ENCODE measurements around the gene ATP2A1. TPM values are rescaled to one million over a fixed set of nuclear protein-coding genes. Genes with fewer than 3 reads are reported as not detected.
"Not testable (repeated sequence)": the region's sequence is repeated elsewhere in the genome, so short reads cannot be mapped to it uniquely, and the experiment has no call there.

ATP2A1 gene
- total RNA-seq, 1 experiment from 2014 or later = 10.3 TPM

DNA sequence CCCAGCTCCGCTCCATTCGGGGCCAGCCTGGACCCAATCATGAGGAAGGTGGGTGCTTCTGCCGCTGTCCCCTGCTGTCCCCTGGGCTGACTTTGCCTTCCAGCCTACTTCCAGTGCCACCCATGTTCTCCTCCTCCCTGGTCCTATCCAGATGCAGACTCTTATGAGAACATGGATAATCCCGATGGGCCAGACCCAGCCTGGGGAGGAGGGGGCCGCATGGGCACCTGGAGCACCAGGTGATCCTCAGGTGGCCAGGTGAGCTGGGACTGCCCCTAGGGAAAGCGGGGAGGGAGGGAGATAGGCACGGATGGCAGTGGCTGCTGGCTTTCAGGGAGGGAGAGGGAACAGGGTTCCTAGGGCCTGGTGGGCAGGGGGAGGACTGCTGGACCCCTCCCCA lies 60.4 kb downstream of the ATP2A1 start:
- intact Hi-C loops (cut with micrococcal nuclease) = no loop called here
- Histone ChIP-seq H3K4me2 (ENCODE audit: low read length) (no peak overlapping the region), H3K9ac (ENCODE audit: low read length) (no peak overlapping the region), H3K9me3 (ENCODE audit: control insufficient read depth in 1 of 2, insufficient read depth in 1 of 2, low read depth in 1 of 2, low read length in 2 of 2) (no peaks in the 10 kb centered on the region), H3K79me2 (ENCODE audit: insufficient read depth, low read length) (no peaks in the 10 kb centered on the region), H3K4me1 (ENCODE audit: control insufficient read depth in 1 of 2, insufficient read depth in 2 of 2, low read length in 2 of 2) (peaks cover 4 to 19% of the 10 kb centered on the region in 2 experiments; a peak in 3 of 4 replicates), H3K4me3 (replicated peaks in 1 of 2; ENCODE audit: low read depth in 1 of 2, low read length in 2 of 2) (no peak overlapping the region), H3K9me2 (ENCODE audit: insufficient read depth) (no peaks in the 10 kb centered on the region), H3K36me3 (ENCODE audit: control insufficient read depth in 1 of 2, insufficient read depth in 2 of 2, low read length in 2 of 2) (no peaks in the 10 kb centered on the region), H2AFZ (ENCODE audit: low read depth, low read length, poor library complexity, severe bottlenecking) (no peak overlapping the region), H3K27ac (ENCODE audit: low read depth, low read length) (no peak overlapping the region), H3K27me3 (ENCODE audit: insufficient read depth, low read length) (no peaks in the 10 kb centered on the region), H4K20me1 (ENCODE audit: insufficient read depth) (no peaks in the 10 kb centered on the region)
- no TSS peak for BruUV-seq (replicated peaks)
- DNase-seq (ENCODE audit: low read depth, low spot score) = no peak
- no peak for TF ChIP-seq JUND (IDR thresholded peaks at IDR 0.05)
- no peak for TF ChIP-seq EGR1 (IDR thresholded peaks at IDR 0.05; ENCODE audit: low read depth)
- TF ChIP-seq, protein P1, sequence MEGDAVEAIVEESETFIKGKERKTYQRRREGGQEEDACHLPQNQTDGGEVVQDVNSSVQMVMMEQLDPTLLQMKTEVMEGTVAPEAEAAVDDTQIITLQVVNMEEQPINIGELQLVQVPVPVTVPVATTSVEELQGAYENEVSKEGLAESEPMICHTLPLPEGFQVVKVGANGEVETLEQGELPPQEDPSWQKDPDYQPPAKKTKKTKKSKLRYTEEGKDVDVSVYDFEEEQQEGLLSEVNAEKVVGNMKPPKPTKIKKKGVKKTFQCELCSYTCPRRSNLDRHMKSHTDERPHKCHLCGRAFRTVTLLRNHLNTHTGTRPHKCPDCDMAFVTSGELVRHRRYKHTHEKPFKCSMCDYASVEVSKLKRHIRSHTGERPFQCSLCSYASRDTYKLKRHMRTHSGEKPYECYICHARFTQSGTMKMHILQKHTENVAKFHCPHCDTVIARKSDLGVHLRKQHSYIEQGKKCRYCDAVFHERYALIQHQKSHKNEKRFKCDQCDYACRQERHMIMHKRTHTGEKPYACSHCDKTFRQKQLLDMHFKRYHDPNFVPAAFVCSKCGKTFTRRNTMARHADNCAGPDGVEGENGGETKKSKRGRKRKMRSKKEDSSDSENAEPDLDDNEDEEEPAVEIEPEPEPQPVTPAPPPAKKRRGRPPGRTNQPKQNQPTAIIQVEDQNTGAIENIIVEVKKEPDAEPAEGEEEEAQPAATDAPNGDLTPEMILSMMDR (IDR thresholded peaks at IDR 0.05 in 2 of 3, conservative IDR thresholded peaks at IDR 0.05 in 1 of 3; ENCODE audit: borderline replicate concordance in 1 of 3, insufficient read depth in 1 of 3, low read depth in 2 of 3, low read length in 2 of 3) = no peak
- no peak for TF ChIP-seq EZH2 (IDR thresholded peaks at IDR 0.05)
- TF ChIP-seq ZNF274 (IDR thresholded peaks at IDR 0.05; ENCODE audit: low read depth, low read length) = no peak
- TF ChIP-seq, protein P2, sequence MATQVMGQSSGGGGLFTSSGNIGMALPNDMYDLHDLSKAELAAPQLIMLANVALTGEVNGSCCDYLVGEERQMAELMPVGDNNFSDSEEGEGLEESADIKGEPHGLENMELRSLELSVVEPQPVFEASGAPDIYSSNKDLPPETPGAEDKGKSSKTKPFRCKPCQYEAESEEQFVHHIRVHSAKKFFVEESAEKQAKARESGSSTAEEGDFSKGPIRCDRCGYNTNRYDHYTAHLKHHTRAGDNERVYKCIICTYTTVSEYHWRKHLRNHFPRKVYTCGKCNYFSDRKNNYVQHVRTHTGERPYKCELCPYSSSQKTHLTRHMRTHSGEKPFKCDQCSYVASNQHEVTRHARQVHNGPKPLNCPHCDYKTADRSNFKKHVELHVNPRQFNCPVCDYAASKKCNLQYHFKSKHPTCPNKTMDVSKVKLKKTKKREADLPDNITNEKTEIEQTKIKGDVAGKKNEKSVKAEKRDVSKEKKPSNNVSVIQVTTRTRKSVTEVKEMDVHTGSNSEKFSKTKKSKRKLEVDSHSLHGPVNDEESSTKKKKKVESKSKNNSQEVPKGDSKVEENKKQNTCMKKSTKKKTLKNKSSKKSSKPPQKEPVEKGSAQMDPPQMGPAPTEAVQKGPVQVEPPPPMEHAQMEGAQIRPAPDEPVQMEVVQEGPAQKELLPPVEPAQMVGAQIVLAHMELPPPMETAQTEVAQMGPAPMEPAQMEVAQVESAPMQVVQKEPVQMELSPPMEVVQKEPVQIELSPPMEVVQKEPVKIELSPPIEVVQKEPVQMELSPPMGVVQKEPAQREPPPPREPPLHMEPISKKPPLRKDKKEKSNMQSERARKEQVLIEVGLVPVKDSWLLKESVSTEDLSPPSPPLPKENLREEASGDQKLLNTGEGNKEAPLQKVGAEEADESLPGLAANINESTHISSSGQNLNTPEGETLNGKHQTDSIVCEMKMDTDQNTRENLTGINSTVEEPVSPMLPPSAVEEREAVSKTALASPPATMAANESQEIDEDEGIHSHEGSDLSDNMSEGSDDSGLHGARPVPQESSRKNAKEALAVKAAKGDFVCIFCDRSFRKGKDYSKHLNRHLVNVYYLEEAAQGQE (IDR thresholded peaks at IDR 0.05; ENCODE audit: low read depth) = no peak
- TF ChIP-seq CBX3 (IDR thresholded peaks at IDR 0.05; ENCODE audit: low read depth) = no peak
- TF ChIP-seq TCF7L2 (IDR thresholded peaks at IDR 0.05; ENCODE audit: borderline replicate concordance, extremely low read depth, insufficient read depth, insufficient read length) = no peak
- TF ChIP-seq, protein P3, sequence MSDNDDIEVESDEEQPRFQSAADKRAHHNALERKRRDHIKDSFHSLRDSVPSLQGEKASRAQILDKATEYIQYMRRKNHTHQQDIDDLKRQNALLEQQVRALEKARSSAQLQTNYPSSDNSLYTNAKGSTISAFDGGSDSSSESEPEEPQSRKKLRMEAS (IDR thresholded peaks at IDR 0.05) = no peak
- TF ChIP-seq POLR2A (IDR thresholded peaks at IDR 0.05; ENCODE audit: borderline replicate concordance, extremely low read depth, insufficient read depth, insufficient read length) = no peak
- no peak for TF ChIP-seq CEBPB (IDR thresholded peaks at IDR 0.05; ENCODE audit: low read depth)
- TF ChIP-seq, protein P4, sequence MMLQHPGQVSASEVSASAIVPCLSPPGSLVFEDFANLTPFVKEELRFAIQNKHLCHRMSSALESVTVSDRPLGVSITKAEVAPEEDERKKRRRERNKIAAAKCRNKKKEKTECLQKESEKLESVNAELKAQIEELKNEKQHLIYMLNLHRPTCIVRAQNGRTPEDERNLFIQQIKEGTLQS (IDR thresholded peaks at IDR 0.05) = no peak
- TF ChIP-seq SRF (IDR thresholded peaks at IDR 0.05; ENCODE audit: low read depth) = no peak
- no peak for TF ChIP-seq POLR2AphosphoS5 (IDR thresholded peaks at IDR 0.05; ENCODE audit: low read depth, low read length)
- TF ChIP-seq SP1 (IDR thresholded peaks at IDR 0.05; ENCODE audit: low read depth) = no peak
- no peak for TF ChIP-seq YY1 (IDR thresholded peaks at IDR 0.05; ENCODE audit: extremely low read depth, insufficient replicate concordance, low read depth, low read length)
- TF ChIP-seq ZFX (IDR thresholded peaks at IDR 0.05) = no peak
- RAD21 ChIA-PET (ENCODE audit: low non-redundant PET in 1 of 2, low total read pairs in 2 of 2, uncharacterized antibody in 2 of 2, unreplicated experiment in 2 of 2) = no interaction called here
- POLR2A ChIA-PET = no interaction called here
- ATAC-seq = no peak
- CTCF ChIA-PET = no interaction called here

DNA sequence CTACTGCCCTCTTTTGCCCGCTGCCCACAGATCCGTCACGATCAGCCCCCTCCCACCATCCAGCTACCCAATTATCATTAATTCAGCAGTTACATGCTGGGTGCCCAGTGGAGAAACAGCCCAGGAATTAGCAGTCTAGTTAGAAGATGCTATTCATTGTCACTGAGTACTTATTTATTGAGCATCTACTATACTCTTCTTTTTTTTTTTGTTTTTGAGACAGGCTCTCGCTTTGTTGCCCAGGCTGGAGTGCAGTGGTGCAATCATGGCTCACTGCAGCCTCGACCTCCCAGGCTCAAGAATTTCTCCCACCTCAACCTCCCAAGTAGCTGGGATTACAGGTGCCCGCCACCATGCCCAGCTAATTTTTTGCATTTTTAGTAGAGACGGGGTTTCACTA lies 61.5 kb downstream of the ATP2A1 start:
- H3K79me2 ChIP-seq (ENCODE audit: insufficient read depth, low read length); H3K9me2 ChIP-seq (ENCODE audit: insufficient read depth); H3K9me3 ChIP-seq (ENCODE audit: control insufficient read depth in 1 of 2, insufficient read depth in 1 of 2, low read depth in 1 of 2, low read length in 2 of 2); POLR2A ChIA-PET; H3K4me2 ChIP-seq (ENCODE audit: low read length); intact Hi-C loops (cut with micrococcal nuclease); H3K4me3 ChIP-seq (replicated peaks in 1 of 2; ENCODE audit: low read depth in 1 of 2, low read length in 2 of 2); DNase-seq (ENCODE audit: low read depth, low spot score); H3K27me3 ChIP-seq (ENCODE audit: insufficient read depth, low read length); BruUV-seq (replicated peaks); H2AFZ ChIP-seq (ENCODE audit: low read depth, low read length, poor library complexity, severe bottlenecking); H4K20me1 ChIP-seq (ENCODE audit: insufficient read depth); ATAC-seq; RAD21 ChIA-PET (ENCODE audit: low non-redundant PET in 1 of 2, low total read pairs in 2 of 2, uncharacterized antibody in 2 of 2, unreplicated experiment in 2 of 2); H3K9ac ChIP-seq (ENCODE audit: low read length); H3K36me3 ChIP-seq (ENCODE audit: control insufficient read depth in 1 of 2, insufficient read depth in 2 of 2, low read length in 2 of 2); H3K27ac ChIP-seq (ENCODE audit: low read depth, low read length): not testable (repeated sequence)
- CTCF ChIA-PET = interaction anchor here (1.1 kb wide), 1 partner anchor 10 kb away, joined by 3 read pairs; the partner anchor contains the start of gene NFATC2IP
- H3K4me1 ChIP-seq (ENCODE audit: control insufficient read depth in 1 of 2, insufficient read depth in 2 of 2, low read length in 2 of 2) = peaks cover 4 to 19% of the 10 kb centered on the region in 2 experiments; a peak in 3 of 4 replicates

Data from HCT116 (cell line).